Left ventricle myocardium inferior (tissue), 1 donor: ENCODE data around the gene PHF1. TPM values are rescaled to one million over a fixed set of nuclear protein-coding genes. Genes with fewer than 3 reads are reported as not detected.

Source experiments
- DNase-seq: peaks from one replicate; pipeline ENCODE4 v3.0.0-alpha.2; 2020
- H3K27ac ChIP-seq: fragments of 200-600 bp; replicated peaks from 2 replicates; pipeline ENCODE4 v1.8.0; 2021
- H3K27me3 ChIP-seq: fragments of 200-600 bp; 2 replicates; pipeline ENCODE4 v1.8.0; 2021; ENCODE audit warnings: low read depth
- H3K36me3 ChIP-seq: fragments of 200-600 bp; 2 replicates; pipeline ENCODE4 v1.8.0; 2021
- H3K4me1 ChIP-seq: fragments of 200-600 bp; 2 replicates; pipeline ENCODE4 v1.8.0; 2021
- H3K4me3 ChIP-seq: fragments of 200-600 bp; 2 replicates; pipeline ENCODE4 v1.8.0; 2021; ENCODE audit warnings: mild to moderate bottlenecking, moderate library complexity
- H3K9me3 ChIP-seq: fragments of 200-600 bp; replicated peaks from 2 replicates; pipeline ENCODE4 v1.8.0; 2021
- CTCF ChIP-seq: fragments of 200-600 bp; IDR thresholded peaks from 2 replicates; pipeline ENCODE4 v1.8.0; 2021; ENCODE audit warnings: antibody characterized with exemption, mild to moderate bottlenecking, borderline replicate concordance
- intact Hi-C: fragments of 100-400 bp; cut with micrococcal nuclease; formaldehyde crosslinking; loops from one replicate; pipeline ENCODE4 v1.11.0; 2022
- total RNA-seq: library from RNA; stranded (reverse); fragmentation: NEBNext Ultra II Directional; extraction: Animal tissue kit (Norgen Biotek cat#: 25700); gene quantifications from one replicate; pipeline ENCODE4 v1.2.1, GENCODE V29; 2021
- donor health status: DM: no; HTN: yes; CAD: no; lungs with severe emphysema.

PHF1 gene
- total RNA-seq, 1 donor from 2014 or later, result 52.2 TPM

- H3K4me1 ChIP-seq, result peaks cover 57% of the 10 kb centered on the region
Observed at GRCh38 chr6:33411632-33412005, 805 bp downstream of the PHF1 start.

GRCh38 chr6:33412140-33413009 lies 1.6 kb downstream of the PHF1 start:
- Histone ChIP-seq H3K4me1 (peaks cover 65% of the 10 kb centered on the region), H3K4me3 (peak overlapping the region; percentile 100), H3K27me3 (no peaks in the 10 kb centered on the region), H3K27ac (peak overlapping the region; percentile 100), H3K36me3 (peaks cover 46% of the 10 kb centered on the region), H3K9me3 (no peaks in the 10 kb centered on the region)
- TF ChIP-seq CTCF, result no peak
- intact Hi-C loops, result no loop called here
- DNase-seq, result no peak

More at GRCh38 chr6:33411632-33412005, 805 bp downstream of the PHF1 start:
- no peaks in the 10 kb centered on the region for H3K9me3 ChIP-seq
- intact Hi-C loops, result no loop called here
- DNase-seq, result no peak
- peak overlapping the region; percentile 100 for H3K27ac ChIP-seq
- H3K36me3 ChIP-seq, result peaks cover 46% of the 10 kb centered on the region
- no peaks in the 10 kb centered on the region for H3K27me3 ChIP-seq
- peak overlapping the region; percentile 100 for H3K4me3 ChIP-seq
- no peak for TF ChIP-seq CTCF

- Histone ChIP-seq H3K4me1 (peaks cover 72% of the 10 kb centered on the region), H3K4me3 (no peak overlapping the region), H3K36me3 (peaks cover 46% of the 10 kb centered on the region), H3K27ac (peak overlapping the region; percentile 12), H3K9me3 (no peaks in the 10 kb centered on the region), H3K27me3 (no peaks in the 10 kb centered on the region)
- DNase-seq, result no peak
- intact Hi-C loops, result no loop called here
- TF ChIP-seq CTCF, result no peak
Observed at GRCh38 chr6:33413241-33414120, 2.7 kb downstream of the PHF1 start.

- DNase-seq, result no peak
- Histone ChIP-seq H3K36me3 (peaks cover 46% of the 10 kb centered on the region), H3K9me3 (no peaks in the 10 kb centered on the region), H3K4me3 (no peak overlapping the region), H3K27ac (no peak overlapping the region), H3K27me3 (no peaks in the 10 kb centered on the region), H3K4me1 (peaks cover 83% of the 10 kb centered on the region)
- no peak for TF ChIP-seq CTCF
- intact Hi-C loops, result no loop called here
Observed at GRCh38 chr6:33414592-33415271, 3.9 kb downstream of the PHF1 start.

GRCh38 chr6:33415831-33416230 lies 5.0 kb downstream of the PHF1 start:
- Histone ChIP-seq H3K4me1 (peaks cover 81% of the 10 kb centered on the region), H3K27ac (no peak overlapping the region)
- intact Hi-C loops, result no loop called here

More at GRCh38 chr6:33415831-33416230, 5.0 kb downstream of the PHF1 start:
- TF ChIP-seq CTCF, result no peak
- no peaks in the 10 kb centered on the region for H3K27me3 ChIP-seq
- H3K9me3 ChIP-seq, result no peaks in the 10 kb centered on the region
- no peak for DNase-seq
- no peak overlapping the region for H3K4me3 ChIP-seq
- H3K36me3 ChIP-seq, result peaks cover 46% of the 10 kb centered on the region
